IPS DF 19.7 (cell line): ENCODE measurements around the gene EFS.

Experiments used
- DNase-seq: peaks from one replicate; pipeline ENCODE4 v3.0.0-alpha.2; 2013; ENCODE audit warnings: low read depth, low spot score

EFS gene

DNA sequence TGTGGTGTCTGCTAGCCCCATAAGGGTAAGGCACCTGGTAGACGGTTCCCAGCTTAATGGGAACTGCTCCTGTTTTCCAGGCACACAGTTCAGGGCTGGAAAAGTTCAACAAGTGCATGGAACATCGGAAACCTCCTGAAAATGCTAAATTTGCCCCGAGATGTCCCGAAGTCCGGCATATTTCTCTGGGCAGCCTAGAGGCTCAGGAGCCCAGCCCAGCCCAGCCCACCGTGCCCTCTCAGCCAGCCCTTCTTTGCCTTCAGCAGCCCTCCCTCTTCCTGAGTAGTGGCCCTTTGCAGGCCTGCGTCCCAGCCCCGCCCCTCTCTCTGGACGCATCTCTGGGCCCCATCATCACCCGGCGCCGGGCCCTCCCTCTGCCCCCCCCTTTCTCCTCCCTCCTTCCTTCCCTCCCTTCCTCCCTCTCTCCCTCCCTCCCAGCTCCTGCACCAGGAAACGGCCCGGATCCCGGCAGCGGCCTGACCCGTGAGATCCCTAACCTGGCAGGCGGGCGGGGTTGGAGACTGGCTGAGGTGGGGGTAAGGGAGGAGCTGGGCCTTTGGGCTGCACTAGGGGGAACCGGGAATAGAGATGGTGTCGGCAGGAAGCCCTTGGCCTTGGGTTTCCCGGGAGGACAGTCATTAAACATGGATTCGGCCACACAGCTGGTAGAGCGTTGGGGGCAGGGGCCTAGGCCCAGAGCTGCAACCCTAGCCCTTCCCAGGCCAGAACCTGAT is 58.4 kb downstream of the EFS start, which contains the start of gene BCL2L2:
Gene BCL2L2, plus strand, starts transcription at position 422 of the 734 bp plus-strand sequence. CDS start 935 bp downstream, outside the sequence.
- no peak for DNase-seq
